Neural cell (in vitro differentiated cells): ENCODE data around the gene MPL. TPM values are rescaled to one million over a fixed set of nuclear protein-coding genes. Genes with fewer than 3 reads are reported as not detected.

Source experiments
- H2AFZ ChIP-seq: fragments of 200-600, 300-800 bp; sonication (generic), shearing (Covaris generic); 2 replicates; pipeline ENCODE4 v1.6.0; 2014; ENCODE audit warnings: low read depth, mild to moderate bottlenecking, antibody characterized with exemption, low read length, moderate library complexity
- H3F3A ChIP-seq: fragments of 200-600 bp; shearing (Covaris generic); 2 replicates; pipeline ENCODE4 v1.6.1; 2016; ENCODE audit warnings: mild to moderate bottlenecking, moderate library complexity, mixed read lengths, antibody characterized with exemption, low read length; ENCODE audit not compliant: insufficient read depth, poor library complexity, severe bottlenecking
- H3K27ac ChIP-seq: fragments of 200-600, 300-800 bp; sonication (generic), shearing (Covaris generic); 2 replicates; pipeline ENCODE4 v1.5.1; 2014; ENCODE audit warnings: mild to moderate bottlenecking, low read length, moderate library complexity
- H3K27me3 ChIP-seq: fragments of 300-800, 200-600 bp; sonication (generic), shearing (Covaris generic); 2 replicates; pipeline ENCODE4 v1.6.0; 2014; ENCODE audit warnings: mild to moderate bottlenecking, low read depth, low read length, moderate library complexity; ENCODE audit not compliant: insufficient read depth
- H3K36me3 ChIP-seq: fragments of 300-800, 200-600 bp; sonication (generic), shearing (Covaris generic); 2 replicates; pipeline ENCODE4 v1.5.1; 2014; ENCODE audit warnings: mild to moderate bottlenecking, antibody characterized with exemption, low read length, moderate library complexity; ENCODE audit not compliant: insufficient read depth
- H3K4me2 ChIP-seq: fragments of 300-800, 200-600 bp; sonication (generic), shearing (Covaris generic); 2 replicates; pipeline ENCODE4 v1.6.0; 2014; ENCODE audit warnings: mild to moderate bottlenecking, low read length
- H3K4me3 ChIP-seq: fragments of 300-800, 200-600 bp; sonication (generic), shearing (Covaris generic); 2 replicates; pipeline ENCODE4 v1.5.1; 2014; ENCODE audit warnings: mild to moderate bottlenecking, low read length, moderate library complexity
- H3K79me2 ChIP-seq: fragments of 200-600 bp; shearing (Covaris generic); replicated peaks from 2 replicates; pipeline ENCODE4 v1.6.0; 2014; ENCODE audit warnings: mild to moderate bottlenecking, low read length, moderate library complexity; ENCODE audit not compliant: insufficient read depth
- H3K9ac ChIP-seq: fragments of 300-800, 200-600 bp; sonication (generic), shearing (Covaris generic); 2 replicates; pipeline ENCODE4 v1.6.1; 2016; ENCODE audit warnings: mild to moderate bottlenecking, low read length, mixed read lengths
- H3K9me2 ChIP-seq: fragments of 200-600 bp; shearing (Covaris generic); 2 replicates; pipeline ENCODE4 v1.6.1; 2016; ENCODE audit warnings: mild to moderate bottlenecking, low read length, mixed read lengths; ENCODE audit not compliant: insufficient read depth
- H3K9me3 ChIP-seq: fragments of 200-600, 300-800 bp; sonication (generic), shearing (Covaris generic); 2 replicates; pipeline ENCODE4 v1.6.1; 2016; ENCODE audit warnings: mild to moderate bottlenecking, mixed run types, low read length, moderate library complexity, mixed read lengths
- H4K20me1 ChIP-seq: fragments of 200-600 bp; shearing (Covaris generic); 2 replicates; pipeline ENCODE4 v1.6.1; 2016; ENCODE audit warnings: mild to moderate bottlenecking, mixed run types; ENCODE audit not compliant: insufficient read depth
- CTCF ChIP-seq: fragments of 450-650 bp; IDR thresholded peaks from 2 replicates; pipeline ENCODE4 v1.5.1; 2014; ENCODE audit warnings: antibody characterized with exemption, mild to moderate bottlenecking, moderate library complexity; ENCODE audit not compliant: poor library complexity, severe bottlenecking
- EP300 ChIP-seq: fragments of 450-650 bp; conservative IDR thresholded peaks from 2 replicates; pipeline ENCODE4 v1.6.1; 2014; ENCODE audit warnings: antibody characterized with exemption, mild to moderate bottlenecking, moderate library complexity; ENCODE audit not compliant: poor library complexity, severe bottlenecking
- EZH2 ChIP-seq: fragments of 200-600, 300-800 bp; shearing (Covaris generic), sonication (generic); IDR thresholded peaks from 2 replicates; pipeline ENCODE4 v1.6.1; 2014; ENCODE audit warnings: antibody characterized with exemption, low read length, borderline replicate concordance, mild to moderate bottlenecking; ENCODE audit not compliant: insufficient read depth, poor library complexity, severe bottlenecking
- MXI1 ChIP-seq: fragments of 450-650 bp; conservative IDR thresholded peaks from 2 replicates; pipeline ENCODE4 v1.6.1; 2014; ENCODE audit warnings: antibody characterized with exemption, mild to moderate bottlenecking; ENCODE audit not compliant: poor library complexity, severe bottlenecking
- POLR2AphosphoS5 ChIP-seq: IDR thresholded peaks from 2 replicates; pipeline ENCODE4 v1.6.1; 2012
- RAD21 ChIP-seq: fragments of 450-650 bp; conservative IDR thresholded peaks from 2 replicates; pipeline ENCODE4 v1.6.1; 2014; ENCODE audit warnings: antibody characterized with exemption, mild to moderate bottlenecking, moderate library complexity
- REST ChIP-seq: IDR thresholded peaks from 2 replicates; pipeline ENCODE4 v1.6.1; 2012; ENCODE audit warnings: borderline replicate concordance
- SMC3 ChIP-seq: fragments of 450-650 bp; conservative IDR thresholded peaks from 2 replicates; pipeline ENCODE4 v1.6.1; 2014; ENCODE audit warnings: antibody characterized with exemption, mild to moderate bottlenecking, moderate library complexity; ENCODE audit not compliant: poor library complexity
- TAF1 ChIP-seq: IDR thresholded peaks from 2 replicates; pipeline ENCODE4 v1.6.1; 2012; ENCODE audit warnings: low read depth
- polyA plus RNA-seq: library from polyadenylated mRNA; depleted of rRNA; stranded (reverse); fragments of >200 nt; gene quantifications from 2 replicates; pipeline ENCODE4 v1.2.3, GENCODE V29; 2014

The MPL gene
- polyA plus RNA-seq, 1 donor from 2014 or later = not detected

- no peak overlapping the region for H3K4me3 ChIP-seq
- H3K36me3 ChIP-seq = no peaks in the 10 kb centered on the region
- H4K20me1 ChIP-seq = no peaks in the 10 kb centered on the region
- TF ChIP-seq EP300 = no peak
- no peak for TF ChIP-seq EZH2
- TF ChIP-seq MXI1 = no peak
- no peak for TF ChIP-seq SMC3
- no peak for TF ChIP-seq TAF1
- no peak for TF ChIP-seq POLR2AphosphoS5
- no peak for TF ChIP-seq CTCF
- TF ChIP-seq RAD21 = no peak
- TF ChIP-seq REST = no peak
- no peaks in the 10 kb centered on the region for H3K79me2 ChIP-seq
- H3F3A ChIP-seq = no peaks in the 10 kb centered on the region
- H3K27ac ChIP-seq = no peak overlapping the region
- H3K9me2 ChIP-seq = no peaks in the 10 kb centered on the region
- no peak overlapping the region for H3K4me2 ChIP-seq
- no peak overlapping the region for H3K9ac ChIP-seq
- no peaks in the 10 kb centered on the region for H3K9me3 ChIP-seq
- peaks cover 8% of the 10 kb centered on the region for H3K27me3 ChIP-seq
- H2AFZ ChIP-seq = no peak overlapping the region
Observed at GRCh38 chr1:43352881-43353280, 15.3 kb downstream of the MPL start.

- Histone ChIP-seq H3K27ac (no peak overlapping the region), H3K4me3 (no peak overlapping the region), H4K20me1 (no peaks in the 10 kb centered on the region), H3K9ac (no peak overlapping the region), H3F3A (no peaks in the 10 kb centered on the region), H3K27me3 (peaks cover 3% of the 10 kb centered on the region), H3K79me2 (peaks cover 4% of the 10 kb centered on the region), H3K36me3 (no peaks in the 10 kb centered on the region), H3K9me3 (no peaks in the 10 kb centered on the region), H3K4me2 (no peak overlapping the region), H2AFZ (no peak overlapping the region), H3K9me2 (no peaks in the 10 kb centered on the region)
- no peak for TF ChIP-seq EP300
- no peak for TF ChIP-seq REST
- no peak for TF ChIP-seq MXI1
- no peak for TF ChIP-seq CTCF
- no peak for TF ChIP-seq SMC3
- no peak for TF ChIP-seq POLR2AphosphoS5
- no peak for TF ChIP-seq RAD21
- no peak for TF ChIP-seq EZH2
Observed at GRCh38 chr1:43354471-43354870, 16.9 kb downstream of the MPL start.
